ENCODE data around the gene ERC2.

DNA sequence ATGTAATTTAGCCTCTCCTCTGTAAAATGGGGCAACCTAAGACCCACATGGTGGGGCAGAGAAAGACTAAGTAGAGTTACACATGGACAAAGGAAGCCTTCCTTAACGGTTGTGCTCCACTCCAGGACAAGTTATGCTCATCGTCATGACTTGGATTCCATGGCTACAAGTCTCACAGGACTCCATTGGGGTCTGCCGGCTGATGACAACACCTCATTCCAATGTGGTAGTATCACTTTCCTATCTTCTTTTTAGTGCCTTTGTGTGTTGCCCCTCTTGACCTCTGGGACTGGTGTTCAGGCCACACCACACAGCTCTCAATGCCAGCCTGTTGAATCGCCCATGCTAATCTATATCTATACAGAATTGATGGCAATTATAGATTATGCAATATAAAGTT, 799.9 kb downstream of the ERC2 start:
- TF ChIP-seq POU6F1 (CRISPR knock-in tag; IDR thresholded peaks at IDR 0.05; ENCODE audit: borderline replicate concordance, low read depth) (no peak), ARNTL (CRISPR knock-in tag; IDR thresholded peaks at IDR 0.05; ENCODE audit: borderline replicate concordance, low read depth) (no peak), TOX (CRISPR knock-in tag; IDR thresholded peaks at IDR 0.05; ENCODE audit: borderline replicate concordance) (no peak), ZNF565 (CRISPR knock-in tag; conservative IDR thresholded peaks at IDR 0.05; ENCODE audit: low read depth) (no peak), ZFP30 (CRISPR knock-in tag; IDR thresholded peaks at IDR 0.05) (no peak), CSDC2 (CRISPR knock-in tag; IDR thresholded peaks at IDR 0.05) (no peak), ZNF70 (CRISPR knock-in tag; IDR thresholded peaks at IDR 0.05) (no peak), TCF4 (CRISPR knock-in tag; IDR thresholded peaks at IDR 0.05; ENCODE audit: borderline replicate concordance) (no peak), BACH2 (CRISPR knock-in tag; IDR thresholded peaks at IDR 0.05; ENCODE audit: borderline replicate concordance) (no peak), PPARA (CRISPR knock-in tag; IDR thresholded peaks at IDR 0.05; ENCODE audit: borderline replicate concordance) (no peak), GLIS3 (CRISPR knock-in tag; IDR thresholded peaks at IDR 0.05) (no peak)
- TF ChIP-seq, protein P1, sequence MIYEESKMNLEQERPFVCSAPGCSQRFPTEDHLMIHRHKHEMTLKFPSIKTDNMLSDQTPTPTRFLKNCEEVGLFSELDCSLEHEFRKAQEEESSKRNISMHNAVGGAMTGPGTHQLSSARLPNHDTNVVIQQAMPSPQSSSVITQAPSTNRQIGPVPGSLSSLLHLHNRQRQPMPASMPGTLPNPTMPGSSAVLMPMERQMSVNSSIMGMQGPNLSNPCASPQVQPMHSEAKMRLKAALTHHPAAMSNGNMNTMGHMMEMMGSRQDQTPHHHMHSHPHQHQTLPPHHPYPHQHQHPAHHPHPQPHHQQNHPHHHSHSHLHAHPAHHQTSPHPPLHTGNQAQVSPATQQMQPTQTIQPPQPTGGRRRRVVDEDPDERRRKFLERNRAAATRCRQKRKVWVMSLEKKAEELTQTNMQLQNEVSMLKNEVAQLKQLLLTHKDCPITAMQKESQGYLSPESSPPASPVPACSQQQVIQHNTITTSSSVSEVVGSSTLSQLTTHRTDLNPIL (CRISPR knock-in tag; IDR thresholded peaks at IDR 0.05; ENCODE audit: low read depth), result no peak
- TF ChIP-seq, protein P2, sequence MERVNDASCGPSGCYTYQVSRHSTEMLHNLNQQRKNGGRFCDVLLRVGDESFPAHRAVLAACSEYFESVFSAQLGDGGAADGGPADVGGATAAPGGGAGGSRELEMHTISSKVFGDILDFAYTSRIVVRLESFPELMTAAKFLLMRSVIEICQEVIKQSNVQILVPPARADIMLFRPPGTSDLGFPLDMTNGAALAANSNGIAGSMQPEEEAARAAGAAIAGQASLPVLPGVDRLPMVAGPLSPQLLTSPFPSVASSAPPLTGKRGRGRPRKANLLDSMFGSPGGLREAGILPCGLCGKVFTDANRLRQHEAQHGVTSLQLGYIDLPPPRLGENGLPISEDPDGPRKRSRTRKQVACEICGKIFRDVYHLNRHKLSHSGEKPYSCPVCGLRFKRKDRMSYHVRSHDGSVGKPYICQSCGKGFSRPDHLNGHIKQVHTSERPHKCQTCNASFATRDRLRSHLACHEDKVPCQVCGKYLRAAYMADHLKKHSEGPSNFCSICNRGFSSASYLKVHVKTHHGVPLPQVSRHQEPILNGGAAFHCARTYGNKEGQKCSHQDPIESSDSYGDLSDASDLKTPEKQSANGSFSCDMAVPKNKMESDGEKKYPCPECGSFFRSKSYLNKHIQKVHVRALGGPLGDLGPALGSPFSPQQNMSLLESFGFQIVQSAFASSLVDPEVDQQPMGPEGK (CRISPR knock-in tag; IDR thresholded peaks at IDR 0.05; ENCODE audit: borderline replicate concordance), result no peak

Data from SK-N-SH treated with all-trans-retinoic acid at 6 μM for 48 hours (cell line).